NCI-H1105 (cell line): Measurements from ENCODE around the gene ERC2.

Source experiments
- DNase-seq: peaks from one replicate; lab custom pipeline; 2025; lab: John Stamatoyannopoulos, UW

The ERC2 gene

DNA sequence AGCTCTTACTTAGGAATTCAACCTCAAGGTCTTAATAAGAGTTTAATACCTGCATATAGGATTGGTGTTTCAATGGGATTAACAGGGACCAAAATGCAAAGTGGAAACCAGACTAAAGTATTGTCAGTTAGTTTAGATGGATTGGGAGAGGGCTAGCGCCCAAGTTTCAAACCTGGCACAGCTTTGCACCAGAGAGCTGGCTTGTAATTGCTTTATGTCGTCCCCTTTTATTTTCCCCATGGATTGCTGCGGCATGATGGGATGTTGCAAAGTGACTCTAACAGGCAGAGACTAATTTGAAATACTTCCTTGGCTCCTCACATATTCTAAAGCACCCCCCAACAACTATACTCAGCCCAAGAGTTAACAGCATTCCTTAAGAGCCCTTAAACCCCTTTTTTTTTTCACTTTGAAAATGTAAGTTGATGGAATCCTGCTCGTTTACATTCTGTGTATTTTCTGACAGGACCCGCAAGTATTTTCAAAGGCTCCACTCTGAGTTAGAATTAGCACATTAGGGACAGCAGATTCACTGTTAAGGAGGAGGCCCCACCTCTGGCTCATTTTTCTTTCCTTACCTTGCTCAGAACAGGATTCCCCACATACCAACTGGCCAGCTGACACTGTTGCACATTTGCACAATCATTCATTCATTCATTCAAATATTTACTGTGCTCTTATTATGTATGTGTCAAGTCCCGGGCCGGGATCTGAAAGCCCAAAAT lies 214.2 kb downstream of the ERC2 start:
- DNase-seq = no peak

DNA sequence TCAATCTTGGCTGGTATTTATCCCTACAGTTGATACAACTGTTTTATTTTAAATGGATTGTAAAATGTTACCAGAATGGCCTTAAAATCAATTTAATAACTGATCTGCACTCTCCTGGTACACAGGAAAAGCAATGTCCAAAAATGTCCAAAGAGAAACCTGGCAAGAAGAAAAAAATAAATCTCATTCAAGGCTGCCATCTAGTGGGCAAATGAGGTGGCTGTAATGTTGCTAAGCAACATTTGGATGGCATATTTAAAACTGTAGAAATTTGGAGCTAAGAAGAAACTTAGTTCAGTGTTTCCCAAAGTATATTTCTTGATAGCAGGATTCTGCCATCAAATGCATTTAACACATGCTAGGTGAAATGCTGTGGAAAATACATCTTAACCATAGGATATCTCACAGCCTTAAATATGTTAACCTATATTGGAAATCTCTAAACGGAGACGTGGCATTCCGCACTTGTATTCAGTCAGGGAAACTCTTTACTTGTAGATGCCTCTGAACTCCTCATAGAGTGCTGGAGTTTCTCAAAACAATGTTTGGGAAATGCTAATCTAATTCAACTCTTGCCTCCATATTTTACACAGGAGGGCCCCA lies 216.8 kb downstream of the ERC2 start:
- DNase-seq = peak; percentile 29

GRCh38 chr3:56248021-56248420 lies 220.2 kb downstream of the ERC2 start:
- DNase-seq = no peak

GRCh38 chr3:56238299-56238698 lies 230.0 kb downstream of the ERC2 start:
- no peak for DNase-seq

DNA sequence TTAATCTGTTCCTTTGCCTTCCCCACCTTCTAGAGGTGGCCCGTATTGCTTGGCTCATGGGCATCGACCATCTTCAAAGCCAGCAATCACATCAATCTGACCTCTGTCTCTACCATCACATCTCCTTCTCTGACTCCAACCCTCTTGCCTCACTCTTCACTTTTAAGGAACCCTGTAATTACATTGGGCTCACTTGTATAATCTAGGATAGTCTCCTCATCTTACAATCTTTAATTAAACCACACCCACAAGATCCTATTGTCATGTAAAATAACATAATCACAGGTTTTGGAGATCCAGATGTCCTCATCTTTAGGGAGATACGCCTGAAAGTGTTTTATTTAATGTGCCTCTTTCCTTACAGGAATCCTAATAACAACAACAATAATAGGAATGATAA lies 234.5 kb downstream of the ERC2 start:
- no peak for DNase-seq

DNA sequence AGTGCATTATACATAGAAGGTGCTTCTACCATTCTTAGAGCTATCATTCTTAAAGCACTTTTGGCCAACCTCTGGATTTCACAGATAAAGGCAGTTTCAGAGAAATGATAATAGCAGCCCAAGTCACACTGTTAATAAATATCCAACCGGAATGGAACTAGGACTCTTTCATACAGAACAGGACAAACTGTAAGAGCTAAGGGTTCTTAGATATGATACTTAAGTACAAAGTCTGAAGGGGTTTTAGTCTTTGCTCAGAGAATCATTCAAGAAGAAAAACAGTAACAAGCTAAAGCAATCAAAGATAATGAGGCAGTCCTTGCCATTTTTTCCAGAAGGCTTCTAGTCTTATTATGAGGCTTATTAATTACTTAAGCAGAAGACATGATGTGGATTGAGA lies 239.0 kb downstream of the ERC2 start:
- no peak for DNase-seq

DNA sequence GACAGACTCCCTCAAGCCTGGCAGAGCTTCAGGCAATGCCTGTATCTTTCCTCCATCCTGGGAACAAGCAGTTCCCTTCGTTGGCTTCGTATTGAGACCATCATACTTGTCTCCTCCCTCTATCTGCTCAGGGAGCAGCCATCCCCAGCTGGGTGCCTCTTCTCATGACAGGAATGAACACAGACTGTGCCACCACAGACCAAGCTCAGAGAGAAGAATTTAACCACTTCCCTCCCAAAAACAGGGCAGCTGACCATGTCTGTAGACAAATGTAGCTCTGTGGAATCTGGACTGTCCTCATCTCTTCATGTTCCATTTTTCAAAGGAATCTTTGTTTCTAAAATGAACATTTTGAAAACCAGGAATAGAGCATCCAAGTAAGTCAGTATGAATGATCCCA lies 245.4 kb downstream of the ERC2 start:
- DNase-seq = no peak

- DNase-seq = no peak
These were observed 248.1 kb downstream of the ERC2 start for GRCh38 chr3:56219894-56220805.

- no peak for DNase-seq
These were observed 258.1 kb downstream of the ERC2 start for GRCh38 chr3:56209982-56210751.

- no peak for DNase-seq
These were observed 260.3 kb downstream of the ERC2 start for GRCh38 chr3:56207922-56208321.

DNA sequence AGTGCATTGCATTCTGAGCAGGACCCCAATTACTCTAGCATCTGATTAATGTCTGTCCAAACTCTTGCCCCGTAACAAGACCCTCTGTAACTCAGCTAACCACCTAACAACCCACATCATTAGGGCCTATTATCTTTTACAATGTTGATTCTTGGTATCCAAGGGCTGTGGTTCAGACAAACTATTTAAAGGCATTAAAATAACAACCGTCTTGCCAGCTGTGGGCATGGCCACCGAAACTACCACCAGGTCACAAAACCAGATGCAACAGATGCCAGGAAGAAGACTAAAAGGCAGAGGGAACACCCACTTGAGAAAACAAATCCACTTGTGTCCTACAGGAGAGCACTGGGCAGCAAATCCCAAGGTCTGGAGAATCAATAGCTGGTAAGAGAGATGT lies 262.9 kb downstream of the ERC2 start:
- DNase-seq = no peak

DNA sequence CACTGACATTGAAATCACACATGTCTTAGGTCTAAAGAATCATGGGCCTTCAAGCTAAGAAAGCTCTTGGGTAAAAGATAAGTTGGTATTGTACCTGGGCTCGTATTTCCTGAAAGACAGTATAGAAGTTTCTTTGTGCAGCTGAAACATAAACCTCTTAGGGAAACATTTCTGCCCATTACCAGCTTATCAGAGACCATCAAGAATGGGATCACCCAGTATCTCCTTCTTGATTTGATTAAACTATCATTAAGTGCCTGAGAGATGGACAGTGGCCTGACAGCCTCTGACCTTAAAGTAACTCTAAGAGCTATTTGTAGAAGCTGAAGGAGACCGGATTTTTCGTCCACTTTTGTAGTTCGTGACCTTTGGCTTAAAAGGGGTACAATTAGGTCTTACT lies 265.3 kb downstream of the ERC2 start:
- no peak for DNase-seq

DNA sequence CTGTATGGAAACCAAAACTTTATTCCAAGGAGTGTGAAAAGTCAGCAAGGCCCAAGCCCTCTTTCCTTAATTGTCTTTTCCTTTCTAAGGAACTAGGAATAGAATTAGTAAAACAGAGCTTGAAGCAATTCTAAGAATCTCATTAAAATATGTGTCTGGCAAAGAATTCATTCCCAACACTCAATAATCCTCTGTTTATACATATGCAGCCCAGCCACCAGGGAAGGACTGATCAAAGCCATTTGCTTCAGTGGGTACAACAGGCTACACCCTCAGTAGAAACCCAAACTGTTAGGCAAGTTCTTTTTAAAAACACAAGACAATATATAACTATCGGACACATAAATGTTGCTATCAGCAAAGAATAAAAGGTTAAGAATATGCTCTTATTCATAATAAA lies 266.9 kb downstream of the ERC2 start:
- DNase-seq = no peak

DNA sequence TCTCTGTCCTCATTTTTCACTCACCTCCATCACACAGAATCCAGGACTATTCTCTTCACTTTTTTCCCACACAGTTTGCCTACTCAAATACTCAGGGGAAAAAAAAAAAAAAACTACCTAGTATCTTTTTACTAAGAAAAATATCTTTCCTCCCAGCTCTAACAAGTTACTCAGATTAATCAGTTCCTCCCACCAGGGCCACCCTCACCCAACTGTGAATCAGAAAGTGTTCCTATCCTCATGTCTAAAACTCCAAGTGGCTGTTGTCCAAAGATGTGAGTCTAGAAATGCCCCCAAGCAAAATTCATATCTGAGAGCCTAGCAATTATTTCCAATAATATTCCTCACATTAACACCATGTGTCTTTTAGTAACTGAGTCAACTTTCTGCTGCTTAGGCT lies 268.0 kb downstream of the ERC2 start:
- DNase-seq = no peak

DNA sequence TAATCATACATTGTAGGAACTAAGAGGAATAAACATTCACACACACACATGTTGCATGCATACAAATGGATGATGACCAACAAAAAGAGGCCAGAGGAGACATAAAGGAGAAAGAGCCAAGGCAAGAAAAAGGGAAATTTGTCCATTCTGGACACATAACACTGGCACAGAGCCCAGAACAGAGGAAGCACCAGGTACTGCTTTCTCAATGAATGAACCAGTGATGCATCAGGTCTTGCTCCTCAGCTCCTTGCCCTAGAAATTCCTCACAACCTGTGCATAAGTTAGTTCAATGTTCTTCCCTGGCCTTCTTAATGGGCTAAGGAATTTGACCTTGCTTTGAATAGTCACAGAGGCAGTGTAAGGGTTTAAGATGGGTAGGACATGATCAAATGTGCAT lies 270.3 kb downstream of the ERC2 start:
- DNase-seq = no peak

DNA sequence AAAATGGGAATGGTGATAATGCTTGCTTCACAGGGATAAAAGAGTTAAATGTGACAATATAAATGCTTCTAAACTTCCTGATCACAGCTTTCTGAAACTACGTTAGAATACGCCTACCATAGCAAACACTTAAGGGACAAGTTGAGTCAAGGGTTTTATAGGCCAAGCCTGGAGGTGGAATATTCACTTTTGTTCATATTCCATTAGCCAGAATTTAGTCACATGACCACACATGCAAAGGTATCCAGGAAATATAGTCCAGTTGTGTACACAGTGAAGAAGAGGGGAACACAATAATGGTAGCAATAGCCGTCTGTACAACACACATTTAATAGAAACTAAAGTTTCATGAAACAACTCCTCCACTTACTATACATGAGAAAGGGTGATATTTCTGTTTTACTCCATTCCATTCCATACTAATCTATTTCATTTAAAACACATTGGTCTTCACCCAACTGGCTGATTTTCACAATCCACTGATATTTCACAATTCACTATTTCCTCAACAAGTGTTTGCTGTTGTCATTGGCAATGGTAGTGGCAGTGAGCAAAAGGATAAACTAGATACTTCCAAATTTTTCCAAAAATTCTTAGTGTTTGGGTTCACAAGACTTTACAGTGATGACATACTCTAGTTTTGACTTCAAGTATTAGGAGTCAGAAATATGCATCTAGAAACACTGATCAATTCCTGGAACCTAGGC lies 270.9 kb downstream of the ERC2 start:
- DNase-seq = no peak

- no peak for DNase-seq
These were observed 271.6 kb downstream of the ERC2 start for GRCh38 chr3:56196700-56197099.

DNA sequence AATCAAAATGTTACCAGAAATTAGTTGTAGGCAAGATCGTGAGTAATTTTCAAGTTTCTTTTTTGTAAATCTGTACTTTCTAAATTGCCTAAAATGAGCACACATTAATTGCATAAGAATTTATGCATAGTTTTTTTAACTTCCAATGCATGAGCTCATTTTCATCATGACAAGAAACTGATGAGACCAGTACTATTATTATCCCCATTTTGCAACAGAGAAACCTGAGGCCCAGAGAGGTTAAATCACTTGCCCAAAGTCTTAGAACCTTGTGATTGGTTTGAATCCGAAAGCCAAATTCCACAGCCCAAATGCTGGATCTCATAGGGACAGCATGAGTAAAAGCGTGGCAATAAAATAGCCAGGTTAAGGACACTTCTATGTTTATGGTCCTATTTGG lies 274.7 kb downstream of the ERC2 start:
- no peak for DNase-seq

GRCh38 chr3:56192001-56192400 lies 276.3 kb downstream of the ERC2 start:
- DNase-seq = no peak

GRCh38 chr3:56190771-56191305 lies 277.4 kb downstream of the ERC2 start:
- no peak for DNase-seq

GRCh38 chr3:56190130-56190529 lies 278.1 kb downstream of the ERC2 start:
- DNase-seq = no peak
